Measurements from ENCODE around the gene COL4A6.

DNA sequence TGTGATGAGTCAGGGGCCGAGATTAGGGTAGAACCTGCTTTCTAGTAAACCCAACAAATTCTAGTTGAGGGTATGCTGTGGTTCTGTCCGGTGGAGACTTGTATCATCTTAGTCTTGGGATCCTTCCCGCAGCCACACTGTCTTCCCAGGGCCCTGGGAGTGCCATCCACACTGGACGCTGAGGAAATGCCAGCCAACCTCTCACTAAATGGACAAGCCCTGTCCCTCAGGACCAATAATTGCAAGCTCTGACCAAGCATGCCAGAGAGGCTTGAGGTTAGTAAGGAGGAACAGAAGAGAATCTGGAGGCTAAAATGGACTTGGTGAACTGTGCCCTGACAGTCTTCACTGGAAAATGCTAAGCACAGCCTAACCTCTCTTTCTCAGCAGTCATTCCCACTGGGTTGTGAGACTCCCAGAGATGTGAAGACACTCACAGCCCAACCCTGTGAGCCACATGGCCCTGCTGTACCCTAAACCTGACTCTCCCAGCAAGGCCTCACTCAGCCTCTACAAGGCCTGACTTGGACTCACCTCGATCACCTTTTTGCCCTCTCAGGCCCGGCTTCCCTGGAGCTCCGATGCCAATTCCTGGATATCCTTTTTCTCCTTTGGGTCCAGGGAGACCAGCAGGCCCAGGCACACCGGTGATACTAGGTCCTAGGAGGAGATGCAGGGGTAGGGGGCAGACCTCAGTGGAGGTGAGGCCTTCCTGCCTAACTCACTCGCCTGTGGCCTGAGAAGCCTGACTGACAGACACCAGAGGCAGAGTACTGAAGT lies 269.1 kb downstream of the COL4A6 start:
- TF ChIP-seq, protein P1, sequence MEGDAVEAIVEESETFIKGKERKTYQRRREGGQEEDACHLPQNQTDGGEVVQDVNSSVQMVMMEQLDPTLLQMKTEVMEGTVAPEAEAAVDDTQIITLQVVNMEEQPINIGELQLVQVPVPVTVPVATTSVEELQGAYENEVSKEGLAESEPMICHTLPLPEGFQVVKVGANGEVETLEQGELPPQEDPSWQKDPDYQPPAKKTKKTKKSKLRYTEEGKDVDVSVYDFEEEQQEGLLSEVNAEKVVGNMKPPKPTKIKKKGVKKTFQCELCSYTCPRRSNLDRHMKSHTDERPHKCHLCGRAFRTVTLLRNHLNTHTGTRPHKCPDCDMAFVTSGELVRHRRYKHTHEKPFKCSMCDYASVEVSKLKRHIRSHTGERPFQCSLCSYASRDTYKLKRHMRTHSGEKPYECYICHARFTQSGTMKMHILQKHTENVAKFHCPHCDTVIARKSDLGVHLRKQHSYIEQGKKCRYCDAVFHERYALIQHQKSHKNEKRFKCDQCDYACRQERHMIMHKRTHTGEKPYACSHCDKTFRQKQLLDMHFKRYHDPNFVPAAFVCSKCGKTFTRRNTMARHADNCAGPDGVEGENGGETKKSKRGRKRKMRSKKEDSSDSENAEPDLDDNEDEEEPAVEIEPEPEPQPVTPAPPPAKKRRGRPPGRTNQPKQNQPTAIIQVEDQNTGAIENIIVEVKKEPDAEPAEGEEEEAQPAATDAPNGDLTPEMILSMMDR (IDR thresholded peaks at IDR 0.05; ENCODE audit: low read depth, low read length, missing input control): no peak
- TF ChIP-seq TAF1 (conservative IDR thresholded peaks at IDR 0.05): no peak
- no peak for TF ChIP-seq FOXA2 (IDR thresholded peaks at IDR 0.05)
- TF ChIP-seq, protein P2, sequence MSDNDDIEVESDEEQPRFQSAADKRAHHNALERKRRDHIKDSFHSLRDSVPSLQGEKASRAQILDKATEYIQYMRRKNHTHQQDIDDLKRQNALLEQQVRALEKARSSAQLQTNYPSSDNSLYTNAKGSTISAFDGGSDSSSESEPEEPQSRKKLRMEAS (IDR thresholded peaks at IDR 0.05): no peak
- no peak for TF ChIP-seq RAD21 (IDR thresholded peaks at IDR 0.05)
- TF ChIP-seq HNF4A (conservative IDR thresholded peaks at IDR 0.05): no peak
- no peak for TF ChIP-seq GABPA (IDR thresholded peaks at IDR 0.05 in 1 of 2, conservative IDR thresholded peaks at IDR 0.05 in 1 of 2)
- no peak for TF ChIP-seq YY1 (IDR thresholded peaks at IDR 0.05)
- TF ChIP-seq, protein P3, sequence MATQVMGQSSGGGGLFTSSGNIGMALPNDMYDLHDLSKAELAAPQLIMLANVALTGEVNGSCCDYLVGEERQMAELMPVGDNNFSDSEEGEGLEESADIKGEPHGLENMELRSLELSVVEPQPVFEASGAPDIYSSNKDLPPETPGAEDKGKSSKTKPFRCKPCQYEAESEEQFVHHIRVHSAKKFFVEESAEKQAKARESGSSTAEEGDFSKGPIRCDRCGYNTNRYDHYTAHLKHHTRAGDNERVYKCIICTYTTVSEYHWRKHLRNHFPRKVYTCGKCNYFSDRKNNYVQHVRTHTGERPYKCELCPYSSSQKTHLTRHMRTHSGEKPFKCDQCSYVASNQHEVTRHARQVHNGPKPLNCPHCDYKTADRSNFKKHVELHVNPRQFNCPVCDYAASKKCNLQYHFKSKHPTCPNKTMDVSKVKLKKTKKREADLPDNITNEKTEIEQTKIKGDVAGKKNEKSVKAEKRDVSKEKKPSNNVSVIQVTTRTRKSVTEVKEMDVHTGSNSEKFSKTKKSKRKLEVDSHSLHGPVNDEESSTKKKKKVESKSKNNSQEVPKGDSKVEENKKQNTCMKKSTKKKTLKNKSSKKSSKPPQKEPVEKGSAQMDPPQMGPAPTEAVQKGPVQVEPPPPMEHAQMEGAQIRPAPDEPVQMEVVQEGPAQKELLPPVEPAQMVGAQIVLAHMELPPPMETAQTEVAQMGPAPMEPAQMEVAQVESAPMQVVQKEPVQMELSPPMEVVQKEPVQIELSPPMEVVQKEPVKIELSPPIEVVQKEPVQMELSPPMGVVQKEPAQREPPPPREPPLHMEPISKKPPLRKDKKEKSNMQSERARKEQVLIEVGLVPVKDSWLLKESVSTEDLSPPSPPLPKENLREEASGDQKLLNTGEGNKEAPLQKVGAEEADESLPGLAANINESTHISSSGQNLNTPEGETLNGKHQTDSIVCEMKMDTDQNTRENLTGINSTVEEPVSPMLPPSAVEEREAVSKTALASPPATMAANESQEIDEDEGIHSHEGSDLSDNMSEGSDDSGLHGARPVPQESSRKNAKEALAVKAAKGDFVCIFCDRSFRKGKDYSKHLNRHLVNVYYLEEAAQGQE (IDR thresholded peaks at IDR 0.05): no peak
- no peak for TF ChIP-seq RXRA (IDR thresholded peaks at IDR 0.05)
- TF ChIP-seq FOXA1 (IDR thresholded peaks at IDR 0.05): no peak
- TF ChIP-seq EGR1 (IDR thresholded peaks at IDR 0.05; ENCODE audit: low read depth in 2 of 2): no peak
- TF ChIP-seq, protein P4, sequence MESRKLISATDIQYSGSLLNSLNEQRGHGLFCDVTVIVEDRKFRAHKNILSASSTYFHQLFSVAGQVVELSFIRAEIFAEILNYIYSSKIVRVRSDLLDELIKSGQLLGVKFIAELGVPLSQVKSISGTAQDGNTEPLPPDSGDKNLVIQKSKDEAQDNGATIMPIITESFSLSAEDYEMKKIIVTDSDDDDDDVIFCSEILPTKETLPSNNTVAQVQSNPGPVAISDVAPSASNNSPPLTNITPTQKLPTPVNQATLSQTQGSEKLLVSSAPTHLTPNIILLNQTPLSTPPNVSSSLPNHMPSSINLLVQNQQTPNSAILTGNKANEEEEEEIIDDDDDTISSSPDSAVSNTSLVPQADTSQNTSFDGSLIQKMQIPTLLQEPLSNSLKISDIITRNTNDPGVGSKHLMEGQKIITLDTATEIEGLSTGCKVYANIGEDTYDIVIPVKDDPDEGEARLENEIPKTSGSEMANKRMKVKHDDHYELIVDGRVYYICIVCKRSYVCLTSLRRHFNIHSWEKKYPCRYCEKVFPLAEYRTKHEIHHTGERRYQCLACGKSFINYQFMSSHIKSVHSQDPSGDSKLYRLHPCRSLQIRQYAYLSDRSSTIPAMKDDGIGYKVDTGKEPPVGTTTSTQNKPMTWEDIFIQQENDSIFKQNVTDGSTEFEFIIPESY (IDR thresholded peaks at IDR 0.05): no peak
- TF ChIP-seq, protein P5, sequence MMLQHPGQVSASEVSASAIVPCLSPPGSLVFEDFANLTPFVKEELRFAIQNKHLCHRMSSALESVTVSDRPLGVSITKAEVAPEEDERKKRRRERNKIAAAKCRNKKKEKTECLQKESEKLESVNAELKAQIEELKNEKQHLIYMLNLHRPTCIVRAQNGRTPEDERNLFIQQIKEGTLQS (IDR thresholded peaks at IDR 0.05): no peak
